ENCODE results near the gene TTLL13.
"Not testable (repeated sequence)": the region's sequence is repeated elsewhere in the genome, so short reads cannot be mapped to it uniquely, and the experiment has no call there.

- not testable (repeated sequence) for TF ChIP-seq CTCF (IDR thresholded peaks at IDR 0.05); ZFX (IDR thresholded peaks at IDR 0.05; ENCODE audit: borderline replicate concordance)
These were observed 32.3 kb downstream of the TTLL13 start for GRCh38 chr15:90281637-90282036.

Measured in 22Rv1 (cell line).